Measurements from ENCODE around the gene ME3. TPM values are rescaled to one million over a fixed set of nuclear protein-coding genes. Genes with fewer than 3 reads are reported as not detected.

Gene ME3
- total RNA-seq, 1 donor from 2014 or later: 34.2 TPM

GRCh38 chr11:86408845-86409244, 263.6 kb downstream of the ME3 start:
- Histone ChIP-seq H3K4me3 (no peak overlapping the region), H3K9me3 (no peaks in the 10 kb centered on the region), H3K36me3 (no peaks in the 10 kb centered on the region), H3K27ac (no peak overlapping the region), H3K27me3 (no peaks in the 10 kb centered on the region), H3K4me1 (no peaks in the 10 kb centered on the region)
- intact Hi-C loops (cut with DNase I): no loop called here
- no peak for TF ChIP-seq CTCF (IDR thresholded peaks at IDR 0.05)
- DNase-seq (ENCODE audit: low spot score in 2 of 2): no peak

GRCh38 chr11:86403458-86403857, 269.0 kb downstream of the ME3 start:
- no peaks in the 10 kb centered on the region for H3K9me3 ChIP-seq

GRCh38 chr11:86398106-86398505, 274.3 kb downstream of the ME3 start:
- Histone ChIP-seq H3K36me3 (no peaks in the 10 kb centered on the region), H3K4me3 (no peak overlapping the region), H3K9me3 (no peaks in the 10 kb centered on the region), H3K4me1 (peaks cover 0 to 2% of the 10 kb centered on the region in 2 donors), H3K27ac (no peak overlapping the region), H3K27me3 (no peaks in the 10 kb centered on the region)
- TF ChIP-seq CTCF (IDR thresholded peaks at IDR 0.05): no peak
- intact Hi-C loops (cut with DNase I): no loop called here
- no peak for DNase-seq (ENCODE audit: low spot score in 2 of 2)

More at GRCh38 chr11:86403458-86403857, 269.0 kb downstream of the ME3 start:
- intact Hi-C loops (cut with DNase I): no loop called here
- H3K36me3 ChIP-seq: no peaks in the 10 kb centered on the region
- no peak for DNase-seq (ENCODE audit: low spot score in 2 of 2)
- no peak overlapping the region for H3K27ac ChIP-seq
- H3K4me3 ChIP-seq: no peak overlapping the region
- H3K4me1 ChIP-seq: no peaks in the 10 kb centered on the region
- TF ChIP-seq CTCF (IDR thresholded peaks at IDR 0.05): no peak
- H3K27me3 ChIP-seq: no peaks in the 10 kb centered on the region

- H3K27me3 ChIP-seq: no peaks in the 10 kb centered on the region
- no peak overlapping the region for H3K4me3 ChIP-seq
- H3K9me3 ChIP-seq: no peaks in the 10 kb centered on the region
- no peak for DNase-seq (ENCODE audit: low spot score in 2 of 2)
- peaks cover 0 to 2% of the 10 kb centered on the region in 2 donors for H3K4me1 ChIP-seq
- no peak for TF ChIP-seq CTCF (IDR thresholded peaks at IDR 0.05)
- no peaks in the 10 kb centered on the region for H3K36me3 ChIP-seq
- H3K27ac ChIP-seq: no peak overlapping the region
- intact Hi-C loops (cut with DNase I): no loop called here
These were observed 275.1 kb downstream of the ME3 start for GRCh38 chr11:86397351-86397750.

GRCh38 chr11:86396396-86396795, 276.0 kb downstream of the ME3 start:
- no peak for TF ChIP-seq CTCF (IDR thresholded peaks at IDR 0.05)
- Histone ChIP-seq H3K4me3 (no peak overlapping the region), H3K36me3 (no peaks in the 10 kb centered on the region), H3K4me1 (peaks cover 0 to 2% of the 10 kb centered on the region in 2 donors), H3K27me3 (no peaks in the 10 kb centered on the region), H3K27ac (no peak overlapping the region), H3K9me3 (no peaks in the 10 kb centered on the region)
- intact Hi-C loops (cut with DNase I): no loop called here
- no peak for DNase-seq (ENCODE audit: low spot score in 2 of 2)

- no peak overlapping the region for H3K4me3 ChIP-seq
- peak overlapping the region in 1 of 2 donors; percentile 13 for H3K27ac ChIP-seq
- DNase-seq (ENCODE audit: low spot score in 2 of 2): no peak
- intact Hi-C loops (cut with DNase I): no loop called here
- no peaks in the 10 kb centered on the region for H3K27me3 ChIP-seq
- no peaks in the 10 kb centered on the region for H3K36me3 ChIP-seq
- no peaks in the 10 kb centered on the region for H3K9me3 ChIP-seq
- TF ChIP-seq CTCF (IDR thresholded peaks at IDR 0.05): no peak
- peaks cover 0 to 2% of the 10 kb centered on the region in 2 donors for H3K4me1 ChIP-seq
These were observed 277.3 kb downstream of the ME3 start for GRCh38 chr11:86395061-86395551.

Data from ascending aorta (tissue), 2 donors.